Endometrium (tissue), 2 donors: ENCODE data around the gene WDR87.

Source experiments
- FAIRE-seq: peaks from 2 replicates; lab custom pipeline; 2012; peaks lifted over from hg19 to GRCh38; lab: Jason Lieb, UNC
- donor health status: control.
- donor health status: control.

Gene WDR87

GRCh38 chr19:37905946-37906868 lies at the start of gene WDR87:
TSS of gene WDR87 (minus strand) at chr19:37906594. CDS start at chr19:37898239, 8,355 bp downstream.
- FAIRE-seq: no peak

DNA sequence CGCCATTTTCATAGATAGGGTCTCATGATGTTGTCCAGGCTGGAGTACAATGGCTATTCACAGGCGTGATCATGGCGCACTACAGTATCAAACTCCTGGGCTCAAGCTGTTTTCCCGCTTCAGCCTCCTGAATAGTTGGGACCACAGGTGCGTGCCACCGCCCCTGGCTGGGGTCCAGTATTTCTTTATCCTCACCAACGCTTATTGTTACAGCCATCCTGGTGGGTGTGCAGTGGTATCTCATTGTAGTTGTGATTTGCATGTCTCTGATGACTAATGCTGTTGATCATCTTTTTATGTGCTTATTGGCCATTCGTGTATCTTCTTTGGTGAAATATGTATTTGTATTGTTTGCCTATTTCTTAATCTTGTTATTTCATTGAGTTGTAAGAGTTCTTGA lies 49.6 kb upstream of the WDR87 start:
- FAIRE-seq: no peak

GRCh38 chr19:37954421-37954874 lies 48.1 kb upstream of the WDR87 start:
- FAIRE-seq: no peak

- FAIRE-seq: no peak
Measured at GRCh38 chr19:37953918-37954303, 47.5 kb upstream of the WDR87 start.

GRCh38 chr19:37953171-37953917 lies 47.0 kb upstream of the WDR87 start:
- FAIRE-seq: no peak

DNA sequence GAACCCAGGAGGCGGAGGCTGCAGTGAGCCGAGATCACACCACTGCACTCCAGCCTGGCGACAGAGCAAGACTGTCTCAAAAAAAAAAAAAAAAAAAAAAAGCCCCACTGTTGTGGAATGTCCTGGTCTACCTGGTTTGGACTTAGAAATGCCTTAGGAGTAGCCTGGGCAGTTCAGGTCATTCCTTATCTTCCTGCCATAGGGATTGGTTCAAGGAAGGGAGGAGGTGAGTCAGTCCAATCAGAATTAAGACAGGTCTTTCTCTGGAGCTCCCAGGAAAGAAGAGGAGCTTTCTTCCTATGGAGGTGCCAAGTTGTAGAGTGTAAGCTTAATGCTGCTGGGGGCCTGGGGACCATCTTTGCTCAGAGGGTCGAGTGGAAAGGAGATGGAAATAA lies 45.4 kb upstream of the WDR87 start:
- FAIRE-seq: no peak

GRCh38 chr19:37950471-37951175 lies 44.2 kb upstream of the WDR87 start:
- no peak for FAIRE-seq

GRCh38 chr19:37948362-37948761 lies 42.0 kb upstream of the WDR87 start:
- no peak for FAIRE-seq

- FAIRE-seq: no peak
Measured at GRCh38 chr19:37947778-37948177, 41.4 kb upstream of the WDR87 start.

- no peak for FAIRE-seq
Measured at GRCh38 chr19:37946132-37946531, 39.7 kb upstream of the WDR87 start.

DNA sequence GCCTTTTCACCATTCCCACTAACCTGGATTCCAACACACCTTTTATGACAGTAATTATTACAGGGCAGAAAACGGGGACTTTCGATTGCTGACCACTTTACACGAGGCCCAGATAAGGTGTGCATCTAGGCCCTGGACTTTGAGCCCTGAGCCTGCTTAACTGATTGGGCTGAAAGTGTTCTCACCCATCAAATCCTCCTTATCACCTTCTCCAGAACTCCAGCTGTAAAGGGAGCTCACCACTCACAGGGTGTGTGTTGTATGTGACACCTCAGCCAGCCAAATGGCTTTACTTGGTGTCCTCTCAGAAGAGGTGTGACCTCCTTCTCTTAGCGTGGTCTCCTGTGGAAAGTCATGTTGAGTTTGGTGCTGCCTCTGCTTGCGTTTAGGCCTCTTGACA lies 37.1 kb upstream of the WDR87 start:
- FAIRE-seq: no peak

DNA sequence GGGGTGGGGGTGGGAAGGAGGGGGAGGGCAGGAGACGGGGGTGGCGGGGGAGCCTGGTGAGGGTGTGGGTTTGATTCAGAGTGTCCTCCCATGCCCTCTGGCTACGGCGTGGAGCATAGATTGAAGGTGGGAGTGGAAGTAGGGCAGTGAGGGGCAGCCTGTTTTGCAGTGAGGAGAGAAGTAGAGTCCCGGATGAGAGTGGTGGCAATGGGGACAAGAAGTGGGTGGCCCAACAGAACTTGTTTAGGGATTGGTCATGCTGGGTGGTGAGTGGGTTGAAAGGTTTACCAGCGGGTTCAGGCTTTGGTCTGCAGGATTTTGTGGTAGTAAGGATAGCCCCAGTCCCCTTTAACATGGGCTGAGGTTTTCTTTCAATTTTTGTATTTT lies 36.1 kb upstream of the WDR87 start:
- FAIRE-seq: no peak

DNA sequence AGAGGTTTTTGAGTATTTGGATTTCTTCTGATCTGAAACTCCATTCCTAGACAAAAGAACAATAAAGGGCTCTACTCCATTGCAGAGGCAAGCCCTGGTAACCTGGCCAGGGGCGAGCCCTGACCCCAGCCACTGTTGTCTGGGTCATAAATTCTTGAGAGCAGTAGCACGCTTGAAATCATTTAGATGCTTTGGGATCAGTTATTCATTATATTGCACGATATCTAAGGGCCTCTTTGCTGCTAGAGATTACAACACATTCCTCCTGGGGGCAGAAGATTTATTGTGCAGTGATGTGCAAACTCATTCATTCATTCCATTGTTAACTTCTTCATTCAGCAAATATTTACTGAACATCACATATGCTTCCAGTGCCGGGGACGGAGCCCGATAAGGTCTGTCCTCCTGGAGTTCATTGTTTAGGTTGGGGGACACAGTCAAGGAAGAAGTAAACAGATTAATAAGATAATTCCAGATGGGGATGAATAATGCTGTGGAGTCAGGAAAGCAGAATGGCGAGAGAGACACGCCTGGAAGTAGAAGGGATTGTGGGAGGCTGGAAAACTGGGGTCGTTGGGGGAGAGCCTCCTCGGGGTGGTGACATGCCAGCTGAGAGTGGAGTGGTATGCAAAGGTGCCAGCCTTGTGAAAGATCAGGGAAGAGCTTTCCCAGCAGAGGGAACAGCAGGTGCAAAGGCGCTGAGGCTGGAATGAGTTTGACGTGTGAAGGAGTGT lies 35.6 kb upstream of the WDR87 start:
- no peak for FAIRE-seq

DNA sequence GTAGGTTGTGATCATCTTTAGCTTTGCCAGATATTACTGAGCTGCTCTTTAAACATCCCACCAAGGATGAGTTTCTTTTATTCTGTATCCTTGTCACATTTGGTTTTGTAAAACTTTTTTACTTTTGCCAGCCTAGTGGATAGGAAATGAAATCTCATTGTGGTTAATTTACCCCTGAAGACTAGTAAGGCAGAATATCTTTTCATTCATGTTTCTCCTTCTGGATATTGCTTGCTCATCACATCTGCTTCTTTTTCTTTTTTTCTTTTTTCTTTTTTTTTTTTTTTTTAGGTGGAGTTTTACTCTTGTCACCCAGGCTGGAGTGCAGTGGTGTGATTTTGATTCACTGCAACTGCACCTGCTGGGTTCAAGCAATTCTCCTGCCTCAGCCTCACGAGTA lies 32.0 kb upstream of the WDR87 start:
- FAIRE-seq: no peak

- no peak for FAIRE-seq
Measured at GRCh38 chr19:37936886-37937285, 30.5 kb upstream of the WDR87 start.

DNA sequence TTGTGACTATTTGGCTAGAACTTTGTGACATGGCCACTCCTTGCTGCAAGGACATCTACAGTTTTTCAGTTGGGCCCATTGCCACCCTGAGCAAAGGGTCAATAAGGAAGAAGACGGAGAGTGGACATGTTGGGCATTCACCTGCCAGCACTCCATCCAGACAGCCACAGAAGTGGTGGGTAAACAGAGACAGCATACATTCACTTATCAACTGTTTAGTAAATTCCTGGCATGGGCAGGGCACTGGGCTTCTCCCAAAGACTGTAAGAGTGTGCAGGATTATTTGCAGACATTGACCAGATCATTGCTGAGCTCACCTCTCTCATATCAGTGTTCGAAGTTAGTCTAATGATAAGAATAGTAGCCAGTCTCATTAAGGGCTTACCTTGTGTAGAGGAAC lies 29.8 kb upstream of the WDR87 start:
- no peak for FAIRE-seq

GRCh38 chr19:37935341-37935740 lies 28.9 kb upstream of the WDR87 start:
- FAIRE-seq: no peak

DNA sequence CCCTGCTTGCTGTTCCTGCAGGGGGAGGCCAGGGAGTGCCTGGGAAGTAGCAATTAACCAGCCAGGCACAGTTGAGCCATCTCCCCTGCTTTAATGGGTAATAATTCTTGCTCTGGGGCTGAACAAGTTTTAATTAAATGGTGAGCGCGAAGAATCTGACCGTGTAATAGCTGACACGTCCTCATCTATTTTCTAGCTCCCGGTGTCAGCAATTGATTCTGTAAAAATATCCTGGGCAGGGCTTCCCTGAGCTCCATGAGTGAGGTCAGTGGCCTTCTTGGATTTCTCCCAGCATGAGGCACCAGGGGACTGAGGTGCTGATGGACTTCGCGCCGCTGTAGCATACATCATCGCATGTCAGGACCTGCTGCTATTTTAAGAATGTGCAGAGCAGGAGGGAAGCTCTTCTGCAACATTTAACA lies 27.6 kb upstream of the WDR87 start:
- no peak for FAIRE-seq

DNA sequence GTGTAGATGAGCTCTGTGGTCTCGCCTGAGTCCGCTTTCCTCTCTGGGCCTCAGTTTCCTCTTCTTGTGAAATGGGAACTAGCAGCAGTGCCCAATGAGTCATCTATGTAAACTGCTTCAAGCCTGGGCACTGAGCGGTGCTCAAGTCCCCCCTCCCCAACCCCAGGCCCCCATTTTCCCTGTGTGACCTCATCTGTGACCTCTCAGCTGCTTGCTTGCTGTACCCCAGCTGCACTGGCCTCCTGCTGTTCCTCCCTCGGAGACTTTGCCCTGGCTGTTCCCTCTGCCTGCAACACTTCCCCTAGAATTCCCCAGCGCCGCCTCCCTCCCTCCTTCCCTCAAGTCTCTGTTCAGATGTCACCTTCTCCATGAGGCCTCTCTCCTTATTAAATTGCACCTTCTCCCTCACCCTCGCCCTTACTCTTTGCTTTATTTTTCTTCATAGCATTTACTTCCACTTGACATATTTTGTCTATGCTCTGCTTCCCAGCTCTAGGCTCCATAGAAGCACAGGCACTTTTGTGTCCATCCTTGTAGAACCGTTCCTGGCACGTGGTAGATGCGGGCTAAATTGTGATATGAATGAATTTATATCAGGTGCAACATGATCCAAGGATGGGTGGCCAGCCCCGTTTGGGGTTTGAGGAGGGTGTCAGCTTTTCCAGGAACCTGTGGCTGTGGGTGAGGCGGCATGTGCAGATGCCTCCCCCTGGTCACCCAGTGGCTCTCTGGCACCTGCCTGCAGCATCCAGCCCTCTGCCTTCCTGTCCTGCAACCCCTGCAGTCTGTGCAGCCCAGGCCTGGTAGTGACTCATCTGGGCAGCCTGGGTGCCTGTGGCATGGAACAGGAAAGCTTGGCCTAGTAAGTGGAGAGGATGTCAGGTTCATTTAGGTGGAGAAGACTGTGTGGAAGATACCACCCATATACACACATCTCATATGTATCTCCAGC lies 26.9 kb upstream of the WDR87 start:
- FAIRE-seq: no peak

DNA sequence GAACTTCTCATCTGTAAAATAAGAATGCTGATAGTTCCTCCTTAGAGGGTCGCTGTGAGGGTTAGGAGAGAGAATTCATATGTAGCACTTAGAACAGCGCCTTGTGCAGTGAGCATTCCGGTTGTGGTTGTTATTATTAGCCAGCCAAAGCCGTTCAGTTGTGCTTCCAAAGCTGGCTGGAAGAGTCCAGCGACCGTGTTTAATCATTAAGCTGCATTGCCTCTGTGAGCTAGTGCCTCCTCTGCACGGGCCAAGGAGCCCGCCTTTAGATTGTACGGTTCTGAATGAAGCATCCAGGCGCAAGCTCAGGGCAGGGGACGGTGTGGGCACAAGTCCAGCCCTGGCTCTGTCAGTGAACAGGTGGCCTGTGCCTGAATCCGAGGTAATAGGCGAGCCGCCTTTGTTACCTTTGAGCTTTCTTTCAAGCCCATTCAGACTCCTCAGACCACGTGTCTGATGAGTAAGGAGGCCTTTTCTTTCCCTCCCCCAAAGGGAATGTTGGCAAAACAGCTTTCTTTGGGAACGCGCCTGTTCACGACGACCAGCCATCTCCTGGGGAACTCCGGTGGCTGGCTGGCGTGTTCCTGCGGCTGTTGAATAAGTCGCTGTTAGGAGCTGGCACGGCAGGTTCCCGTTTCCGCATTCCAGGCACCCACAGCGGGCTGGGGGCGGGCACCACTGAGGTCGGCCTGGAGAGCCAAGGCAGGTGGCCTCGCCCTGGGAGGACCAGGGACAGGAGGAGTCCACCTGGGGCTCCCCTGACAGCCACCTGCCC lies 25.7 kb upstream of the WDR87 start:
- no peak for FAIRE-seq
